ENCODE results near the gene CTIF. TPM values are rescaled to one million over a fixed set of nuclear protein-coding genes. Genes with fewer than 3 reads are reported as not detected.

CTIF gene
- total RNA-seq, 1 experiment from 2014 or later: 26.5 TPM

- H3K4me1 ChIP-seq (ENCODE audit: control insufficient read depth, insufficient read depth, low read length): no peaks in the 10 kb centered on the region
- BruUV-seq (replicated peaks): no TSS peak
- ATAC-seq: no peak
- H3K4me3 ChIP-seq (ENCODE audit: low read depth in 2 of 2, low read length in 2 of 2): no peak overlapping the region
- intact Hi-C loops (cut with micrococcal nuclease; ENCODE audit: unreplicated experiment) (no loop called here), in situ Hi-C loops (cut with HindIII; ENCODE audit: low pct_unique_long_range_greater_than_20kb, low sequenced_read_pairs) (no loop called here)
- no peak overlapping the region for H3K27ac ChIP-seq (ENCODE audit: low read length)
- no peaks in the 10 kb centered on the region for H3K27me3 ChIP-seq (ENCODE audit: control insufficient read depth, insufficient read depth, low read length)
- no peak for TF ChIP-seq TCF7L2 (IDR thresholded peaks at IDR 0.05; ENCODE audit: low read depth, low read length)
- no peak for TF ChIP-seq CTCF (IDR thresholded peaks at IDR 0.05)
- TF ChIP-seq POLR2AphosphoS5 (IDR thresholded peaks at IDR 0.05; ENCODE audit: low read depth, low read length): no peak
- TF ChIP-seq, protein P1, sequence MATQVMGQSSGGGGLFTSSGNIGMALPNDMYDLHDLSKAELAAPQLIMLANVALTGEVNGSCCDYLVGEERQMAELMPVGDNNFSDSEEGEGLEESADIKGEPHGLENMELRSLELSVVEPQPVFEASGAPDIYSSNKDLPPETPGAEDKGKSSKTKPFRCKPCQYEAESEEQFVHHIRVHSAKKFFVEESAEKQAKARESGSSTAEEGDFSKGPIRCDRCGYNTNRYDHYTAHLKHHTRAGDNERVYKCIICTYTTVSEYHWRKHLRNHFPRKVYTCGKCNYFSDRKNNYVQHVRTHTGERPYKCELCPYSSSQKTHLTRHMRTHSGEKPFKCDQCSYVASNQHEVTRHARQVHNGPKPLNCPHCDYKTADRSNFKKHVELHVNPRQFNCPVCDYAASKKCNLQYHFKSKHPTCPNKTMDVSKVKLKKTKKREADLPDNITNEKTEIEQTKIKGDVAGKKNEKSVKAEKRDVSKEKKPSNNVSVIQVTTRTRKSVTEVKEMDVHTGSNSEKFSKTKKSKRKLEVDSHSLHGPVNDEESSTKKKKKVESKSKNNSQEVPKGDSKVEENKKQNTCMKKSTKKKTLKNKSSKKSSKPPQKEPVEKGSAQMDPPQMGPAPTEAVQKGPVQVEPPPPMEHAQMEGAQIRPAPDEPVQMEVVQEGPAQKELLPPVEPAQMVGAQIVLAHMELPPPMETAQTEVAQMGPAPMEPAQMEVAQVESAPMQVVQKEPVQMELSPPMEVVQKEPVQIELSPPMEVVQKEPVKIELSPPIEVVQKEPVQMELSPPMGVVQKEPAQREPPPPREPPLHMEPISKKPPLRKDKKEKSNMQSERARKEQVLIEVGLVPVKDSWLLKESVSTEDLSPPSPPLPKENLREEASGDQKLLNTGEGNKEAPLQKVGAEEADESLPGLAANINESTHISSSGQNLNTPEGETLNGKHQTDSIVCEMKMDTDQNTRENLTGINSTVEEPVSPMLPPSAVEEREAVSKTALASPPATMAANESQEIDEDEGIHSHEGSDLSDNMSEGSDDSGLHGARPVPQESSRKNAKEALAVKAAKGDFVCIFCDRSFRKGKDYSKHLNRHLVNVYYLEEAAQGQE (IDR thresholded peaks at IDR 0.05; ENCODE audit: insufficient read depth in 1 of 2, low read depth in 2 of 2, low read length in 1 of 2): no peak
- TF ChIP-seq SIN3A (IDR thresholded peaks at IDR 0.05; ENCODE audit: borderline replicate concordance, insufficient read depth, low read depth, low read length): no peak
- POLR2A ChIA-PET: no interaction called here
- H3K36me3 ChIP-seq (ENCODE audit: control insufficient read depth, insufficient read depth, low read length): no peaks in the 10 kb centered on the region; the same call in 1 of the 2 replicates
- DNase-seq (ENCODE audit: low read depth, low spot score): no peak
- H3K9me3 ChIP-seq (ENCODE audit: control insufficient read depth, insufficient read depth, low read depth, low read length): no peaks in the 10 kb centered on the region
- CTCF ChIA-PET: no interaction called here
Measured at GRCh38 chr18:48761582-48761981, 222.8 kb downstream of the CTIF start.

DNA sequence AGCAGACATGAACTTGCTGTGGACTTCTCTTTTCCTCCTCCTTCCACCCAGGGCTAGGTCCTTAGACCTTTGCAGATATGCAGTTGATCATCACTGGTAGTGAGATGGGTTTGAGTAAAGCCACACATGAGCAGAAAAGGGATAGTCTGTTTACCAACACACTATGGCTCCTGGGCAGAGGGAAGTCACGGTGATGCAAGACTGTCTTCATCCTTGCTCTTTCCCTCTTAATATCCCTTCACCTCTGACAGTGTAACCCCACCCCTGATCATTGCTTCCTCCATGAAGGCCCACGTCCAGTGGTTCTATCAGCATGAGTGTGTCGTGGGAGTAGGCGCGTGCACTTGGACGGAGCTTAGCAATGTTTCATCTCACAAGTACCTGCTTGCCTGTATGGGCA is 223.2 kb downstream of the CTIF start:
- Histone ChIP-seq H3K27me3 (ENCODE audit: control insufficient read depth, insufficient read depth, low read length) (no peaks in the 10 kb centered on the region), H3K36me3 (ENCODE audit: control insufficient read depth, insufficient read depth, low read length) (no peaks in the 10 kb centered on the region; the same call in 1 of the 2 replicates), H3K4me1 (ENCODE audit: control insufficient read depth, insufficient read depth, low read length) (no peaks in the 10 kb centered on the region), H3K4me3 (ENCODE audit: low read depth in 2 of 2, low read length in 2 of 2) (no peak overlapping the region), H3K9me3 (ENCODE audit: control insufficient read depth, insufficient read depth, low read depth, low read length) (no peaks in the 10 kb centered on the region), H3K27ac (ENCODE audit: low read length) (no peak overlapping the region)
- no TSS peak for BruUV-seq (replicated peaks)
- POLR2A ChIA-PET: no interaction called here
- ATAC-seq: no peak
- in situ Hi-C loops (cut with HindIII; ENCODE audit: low pct_unique_long_range_greater_than_20kb, low sequenced_read_pairs): no loop called here
- CTCF ChIA-PET: no interaction called here
- no peak for DNase-seq (ENCODE audit: low read depth, low spot score)
- intact Hi-C loops (cut with micrococcal nuclease; ENCODE audit: unreplicated experiment): no loop called here
- TF ChIP-seq SIN3A (IDR thresholded peaks at IDR 0.05; ENCODE audit: borderline replicate concordance, insufficient read depth, low read depth, low read length) (no peak), TCF7L2 (IDR thresholded peaks at IDR 0.05; ENCODE audit: low read depth, low read length) (no peak), POLR2AphosphoS5 (IDR thresholded peaks at IDR 0.05; ENCODE audit: low read depth, low read length) (no peak), CTCF (IDR thresholded peaks at IDR 0.05) (no peak)
- TF ChIP-seq, protein P1 (IDR thresholded peaks at IDR 0.05; ENCODE audit: insufficient read depth in 1 of 2, low read depth in 2 of 2, low read length in 1 of 2): no peak
